NCI-H2107 (cell line): ENCODE results near the gene NSUN5.
"Not testable (repeated sequence)": the region's sequence is repeated elsewhere in the genome, so short reads cannot be mapped to it uniquely, and the experiment has no call there.

ENCODE experiments used
- DNase-seq: peaks from one replicate; lab custom pipeline; 2025; lab: John Stamatoyannopoulos, UW

Gene NSUN5

GRCh38 chr7:73308665-73309214 is at the start of gene NSUN5:
Gene NSUN5 (minus strand): TSS chr7:73308826. CDS start chr7:73308790, 36 bp downstream.
- DNase-seq = peak; percentile 76

GRCh38 chr7:73356159-73356558 is 47.5 kb upstream of the NSUN5 start:
- DNase-seq = no peak

- no peak for DNase-seq
These were observed 46.2 kb upstream of the NSUN5 start for GRCh38 chr7:73354821-73355220.

GRCh38 chr7:73354196-73354595 is 45.6 kb upstream of the NSUN5 start:
- DNase-seq = no peak

- no peak for DNase-seq
These were observed 44.6 kb upstream of the NSUN5 start for GRCh38 chr7:73353243-73353642.

GRCh38 chr7:73352784-73353183 is 44.2 kb upstream of the NSUN5 start:
- no peak for DNase-seq

- DNase-seq = no peak
These were observed 43.0 kb upstream of the NSUN5 start for GRCh38 chr7:73351447-73352167.

- DNase-seq = no peak
These were observed 41.9 kb upstream of the NSUN5 start for GRCh38 chr7:73350306-73351068.

GRCh38 chr7:73349763-73350162 is 41.1 kb upstream of the NSUN5 start:
- DNase-seq = no peak

- no peak for DNase-seq
These were observed 37.3 kb upstream of the NSUN5 start for GRCh38 chr7:73345951-73346350.

- DNase-seq = no peak
These were observed 36.9 kb upstream of the NSUN5 start for GRCh38 chr7:73345538-73345937.

- DNase-seq = no peak
These were observed 35.2 kb upstream of the NSUN5 start for GRCh38 chr7:73343671-73344380.

- DNase-seq = peak; percentile 48
These were observed 34.0 kb upstream of the NSUN5 start for GRCh38 chr7:73342645-73343044.

- DNase-seq = no peak
These were observed 33.3 kb upstream of the NSUN5 start for GRCh38 chr7:73341877-73342276.

GRCh38 chr7:73340514-73340913 is 31.9 kb upstream of the NSUN5 start:
- DNase-seq = no peak

- DNase-seq = no peak
These were observed 29.7 kb upstream of the NSUN5 start for GRCh38 chr7:73338321-73338720.

- DNase-seq = no peak
These were observed 23.8 kb upstream of the NSUN5 start for GRCh38 chr7:73332447-73332846.

- no peak for DNase-seq
These were observed 22.1 kb upstream of the NSUN5 start for GRCh38 chr7:73330772-73331171.

GRCh38 chr7:73329861-73330581 is 21.4 kb upstream of the NSUN5 start:
- no peak for DNase-seq

GRCh38 chr7:73328696-73329095 is 20.1 kb upstream of the NSUN5 start:
- DNase-seq = no peak

GRCh38 chr7:73327922-73328321 is 19.3 kb upstream of the NSUN5 start, which contains the start of the genes FKBP6 and TRIM50:
Gene FKBP6 (plus strand): TSS chr7:73328161. CDS start chr7:73328429, 268 bp downstream.
Gene TRIM50 (minus strand): TSS chr7:73328082. CDS start chr7:73324787, 3,295 bp downstream.
- not testable (repeated sequence) for DNase-seq

- DNase-seq = not testable (repeated sequence)
These were observed 18.8 kb upstream of the NSUN5 start for GRCh38 chr7:73327449-73327848.
